Measurements from ENCODE around the gene FRMD3.

DNA sequence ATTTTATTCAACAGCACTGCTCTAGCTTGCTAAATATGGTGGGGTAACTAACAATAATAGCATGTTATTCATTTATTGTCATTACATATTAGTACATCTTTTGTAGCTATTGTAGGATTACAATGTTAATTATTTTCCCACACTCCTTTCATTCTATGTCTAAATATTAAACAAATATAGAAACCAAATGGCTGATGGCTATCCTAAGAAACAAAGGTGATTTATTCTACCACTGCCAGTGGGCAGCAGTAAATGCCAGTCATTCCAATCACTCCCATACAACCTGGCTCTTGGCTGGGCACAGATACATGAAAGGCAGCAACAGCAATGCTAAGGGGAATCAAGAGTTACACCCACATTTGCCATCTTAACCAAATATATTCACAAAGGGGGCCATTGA lies 84.1 kb downstream of the FRMD3 start:
- TF ChIP-seq POLR2A (IDR thresholded peaks at IDR 0.05; ENCODE audit: low read depth, low read length) (no peak), POLR2AphosphoS5 (IDR thresholded peaks at IDR 0.05; ENCODE audit: insufficient read depth, low read depth, low read length) (no peak), FOS (IDR thresholded peaks at IDR 0.05; ENCODE audit: borderline replicate concordance, insufficient read depth, low read length) (no peak), JUN (IDR thresholded peaks at IDR 0.05; ENCODE audit: borderline replicate concordance, insufficient read depth, insufficient read length, low read depth) (no peak)
- TF ChIP-seq, protein P1, sequence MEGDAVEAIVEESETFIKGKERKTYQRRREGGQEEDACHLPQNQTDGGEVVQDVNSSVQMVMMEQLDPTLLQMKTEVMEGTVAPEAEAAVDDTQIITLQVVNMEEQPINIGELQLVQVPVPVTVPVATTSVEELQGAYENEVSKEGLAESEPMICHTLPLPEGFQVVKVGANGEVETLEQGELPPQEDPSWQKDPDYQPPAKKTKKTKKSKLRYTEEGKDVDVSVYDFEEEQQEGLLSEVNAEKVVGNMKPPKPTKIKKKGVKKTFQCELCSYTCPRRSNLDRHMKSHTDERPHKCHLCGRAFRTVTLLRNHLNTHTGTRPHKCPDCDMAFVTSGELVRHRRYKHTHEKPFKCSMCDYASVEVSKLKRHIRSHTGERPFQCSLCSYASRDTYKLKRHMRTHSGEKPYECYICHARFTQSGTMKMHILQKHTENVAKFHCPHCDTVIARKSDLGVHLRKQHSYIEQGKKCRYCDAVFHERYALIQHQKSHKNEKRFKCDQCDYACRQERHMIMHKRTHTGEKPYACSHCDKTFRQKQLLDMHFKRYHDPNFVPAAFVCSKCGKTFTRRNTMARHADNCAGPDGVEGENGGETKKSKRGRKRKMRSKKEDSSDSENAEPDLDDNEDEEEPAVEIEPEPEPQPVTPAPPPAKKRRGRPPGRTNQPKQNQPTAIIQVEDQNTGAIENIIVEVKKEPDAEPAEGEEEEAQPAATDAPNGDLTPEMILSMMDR (IDR thresholded peaks at IDR 0.05; ENCODE audit: extremely low read depth in 1 of 2, insufficient read depth in 1 of 2, low read depth in 1 of 2, low read length in 2 of 2) = no peak

All from endothelial cell of umbilical vein (primary cell).